ENCODE measurements around the gene GUCY1A2. TPM values are rescaled to one million over a fixed set of nuclear protein-coding genes. Genes with fewer than 3 reads are reported as not detected.

Gene GUCY1A2
- total RNA-seq, 1 donor from 2014 or later, result 108 TPM

- DNase-seq (ENCODE audit: low spot score in 2 of 2), result no peak
Observed at GRCh38 chr11:106763501-106763900, 254.8 kb downstream of the GUCY1A2 start.

GRCh38 chr11:106761745-106762144 is 256.5 kb downstream of the GUCY1A2 start:
- no peak for FAIRE-seq
- no peak for DNase-seq (ENCODE audit: low spot score in 2 of 2)

More at GRCh38 chr11:106763501-106763900, 254.8 kb downstream of the GUCY1A2 start:
- FAIRE-seq, result no peak

- FAIRE-seq (no peak), DNase-seq (ENCODE audit: low spot score in 2 of 2) (no peak)
Observed at GRCh38 chr11:106761240-106761639, 257.0 kb downstream of the GUCY1A2 start.

- DNase-seq (ENCODE audit: low spot score in 2 of 2) (no peak), FAIRE-seq (no peak)
Observed at GRCh38 chr11:106748059-106748458, 270.2 kb downstream of the GUCY1A2 start.

- DNase-seq (ENCODE audit: low spot score in 2 of 2) (no peak), FAIRE-seq (no peak)
Observed at GRCh38 chr11:106745941-106746340, 272.3 kb downstream of the GUCY1A2 start.

GRCh38 chr11:106733635-106734034 is 284.6 kb downstream of the GUCY1A2 start:
- DNase-seq (ENCODE audit: low spot score in 2 of 2), result no peak
- no peak for FAIRE-seq

- no peak for FAIRE-seq
- DNase-seq (ENCODE audit: low spot score in 2 of 2), result no peak
Observed at GRCh38 chr11:106728859-106729258, 289.4 kb downstream of the GUCY1A2 start.

- DNase-seq (ENCODE audit: low spot score in 2 of 2) (no peak), FAIRE-seq (no peak)
Observed at GRCh38 chr11:106728379-106728778, 289.9 kb downstream of the GUCY1A2 start.

GRCh38 chr11:106727256-106727655 is 291.0 kb downstream of the GUCY1A2 start:
- DNase-seq (ENCODE audit: low spot score in 2 of 2) (no peak), FAIRE-seq (no peak)

GRCh38 chr11:106724293-106724892 is 293.9 kb downstream of the GUCY1A2 start:
- FAIRE-seq (no peak), DNase-seq (ENCODE audit: low spot score in 2 of 2) (no peak)

- DNase-seq (ENCODE audit: low spot score in 2 of 2) (no peak), FAIRE-seq (no peak)
Observed at GRCh38 chr11:106723071-106723470, 295.2 kb downstream of the GUCY1A2 start.

GRCh38 chr11:106717222-106717621 is 301.1 kb downstream of the GUCY1A2 start:
- FAIRE-seq (no peak), DNase-seq (ENCODE audit: low spot score in 2 of 2) (no peak)

GRCh38 chr11:106714199-106714598 is 304.1 kb downstream of the GUCY1A2 start:
- DNase-seq (ENCODE audit: low spot score in 2 of 2), result no peak
- no peak for FAIRE-seq

GRCh38 chr11:106708348-106708747 is 309.9 kb downstream of the GUCY1A2 start:
- no peak for FAIRE-seq
- DNase-seq (ENCODE audit: low spot score in 2 of 2), result no peak

GRCh38 chr11:106706355-106706754 is 311.9 kb downstream of the GUCY1A2 start:
- DNase-seq (ENCODE audit: low spot score in 2 of 2) (no peak), FAIRE-seq (no peak)

- no peak for FAIRE-seq
- no peak for DNase-seq (ENCODE audit: low spot score in 2 of 2)
Observed at GRCh38 chr11:106702805-106703204, 315.5 kb downstream of the GUCY1A2 start.

- FAIRE-seq, result no peak
- DNase-seq (ENCODE audit: low spot score in 2 of 2), result no peak
Observed at GRCh38 chr11:106697058-106697457, 321.2 kb downstream of the GUCY1A2 start.

GRCh38 chr11:106695506-106695905 is 322.8 kb downstream of the GUCY1A2 start:
- no peak for DNase-seq (ENCODE audit: low spot score in 2 of 2)
- FAIRE-seq, result no peak

GRCh38 chr11:106694501-106694900 is 323.8 kb downstream of the GUCY1A2 start:
- FAIRE-seq (no peak), DNase-seq (ENCODE audit: low spot score in 2 of 2) (no peak)

- no peak for DNase-seq (ENCODE audit: low spot score in 2 of 2)
- FAIRE-seq, result no peak
Observed at GRCh38 chr11:106691807-106692365, 326.4 kb downstream of the GUCY1A2 start.

- no peak for FAIRE-seq
- DNase-seq (ENCODE audit: low spot score in 2 of 2), result no peak
Observed at GRCh38 chr11:106690923-106691322, 327.4 kb downstream of the GUCY1A2 start.

GRCh38 chr11:106684944-106685343 is 333.3 kb downstream of the GUCY1A2 start:
- no peak for FAIRE-seq

GRCh38 chr11:106683435-106683834 is 334.8 kb downstream of the GUCY1A2 start:
- FAIRE-seq, result no peak
- DNase-seq (ENCODE audit: low spot score in 2 of 2), result no peak

More at GRCh38 chr11:106684944-106685343, 333.3 kb downstream of the GUCY1A2 start:
- DNase-seq (ENCODE audit: low spot score in 2 of 2), result no peak
